Epithelial cell of proximal tubule (primary cell): ENCODE data around the gene SCARB1. TPM values are rescaled to one million over a fixed set of nuclear protein-coding genes. Genes with fewer than 3 reads are reported as not detected.

Source experiments
- DNase-seq: peaks from one replicate; pipeline ENCODE4 v3.0.0-alpha.2; 2011; ENCODE audit warnings: low read depth
- H3K4me3 ChIP-seq: 2 replicates; pipeline ENCODE4 v1.5.1; 2011; ENCODE audit warnings: low read depth, mild to moderate bottlenecking, low read length
- total RNA-seq: library from RNA; depleted of rRNA; stranded (reverse); fragments of >200 nt; gene quantifications from 2 replicates; pipeline ENCODE4 v1.2.3, GENCODE V29; 2015
- TF ChIP-seq, protein P1 (sequence below): conservative IDR thresholded peaks from 2 replicates; pipeline ENCODE4 v1.5.1; 2012; ENCODE audit warnings: low read depth, mild to moderate bottlenecking, low read length

The SCARB1 gene
- total RNA-seq, 1 donor from 2014 or later = 21.9 TPM

- no peak overlapping the region for H3K4me3 ChIP-seq
- TF ChIP-seq, protein P1, sequence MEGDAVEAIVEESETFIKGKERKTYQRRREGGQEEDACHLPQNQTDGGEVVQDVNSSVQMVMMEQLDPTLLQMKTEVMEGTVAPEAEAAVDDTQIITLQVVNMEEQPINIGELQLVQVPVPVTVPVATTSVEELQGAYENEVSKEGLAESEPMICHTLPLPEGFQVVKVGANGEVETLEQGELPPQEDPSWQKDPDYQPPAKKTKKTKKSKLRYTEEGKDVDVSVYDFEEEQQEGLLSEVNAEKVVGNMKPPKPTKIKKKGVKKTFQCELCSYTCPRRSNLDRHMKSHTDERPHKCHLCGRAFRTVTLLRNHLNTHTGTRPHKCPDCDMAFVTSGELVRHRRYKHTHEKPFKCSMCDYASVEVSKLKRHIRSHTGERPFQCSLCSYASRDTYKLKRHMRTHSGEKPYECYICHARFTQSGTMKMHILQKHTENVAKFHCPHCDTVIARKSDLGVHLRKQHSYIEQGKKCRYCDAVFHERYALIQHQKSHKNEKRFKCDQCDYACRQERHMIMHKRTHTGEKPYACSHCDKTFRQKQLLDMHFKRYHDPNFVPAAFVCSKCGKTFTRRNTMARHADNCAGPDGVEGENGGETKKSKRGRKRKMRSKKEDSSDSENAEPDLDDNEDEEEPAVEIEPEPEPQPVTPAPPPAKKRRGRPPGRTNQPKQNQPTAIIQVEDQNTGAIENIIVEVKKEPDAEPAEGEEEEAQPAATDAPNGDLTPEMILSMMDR = no peak
- no peak for DNase-seq
These were observed 101.3 kb downstream of the SCARB1 start for GRCh38 chr12:124762384-124762783.

- TF ChIP-seq, protein P1 = no peak
- H3K4me3 ChIP-seq = no peak overlapping the region
- no peak for DNase-seq
These were observed 101.8 kb downstream of the SCARB1 start for GRCh38 chr12:124761871-124762270.

GRCh38 chr12:124761056-124761455 lies 102.6 kb downstream of the SCARB1 start:
- TF ChIP-seq, protein P1 = no peak
- no peak overlapping the region for H3K4me3 ChIP-seq
- DNase-seq = no peak

DNA sequence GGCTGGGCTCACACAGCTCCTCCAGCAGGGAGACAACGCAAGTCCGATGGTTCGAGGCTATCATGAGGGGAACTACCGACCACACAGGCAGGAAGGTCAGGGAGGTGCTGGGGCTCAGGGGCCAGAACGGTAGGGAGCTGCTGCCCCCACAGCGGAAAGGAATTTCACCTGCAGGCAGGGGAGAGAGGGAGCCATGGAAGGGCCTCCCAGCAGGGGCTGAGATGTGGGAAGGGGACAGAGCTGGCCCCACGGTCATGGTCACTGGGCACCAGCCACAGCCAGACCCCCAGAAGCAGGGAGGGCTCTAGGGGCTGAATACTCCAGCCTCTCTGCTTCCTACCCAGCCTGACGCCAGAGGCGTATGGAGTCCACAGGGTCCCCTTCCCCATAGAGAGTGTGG lies 103.1 kb downstream of the SCARB1 start:
- TF ChIP-seq, protein P1 = no peak
- no peak overlapping the region for H3K4me3 ChIP-seq
- no peak for DNase-seq

GRCh38 chr12:124759841-124760503 lies 103.7 kb downstream of the SCARB1 start:
- TF ChIP-seq, protein P1 = no peak
- H3K4me3 ChIP-seq = no peak overlapping the region
- DNase-seq = no peak

GRCh38 chr12:124758266-124759220 lies 105.1 kb downstream of the SCARB1 start:
- TF ChIP-seq, protein P1 = peak; percentile 2
- no peak overlapping the region for H3K4me3 ChIP-seq
- no peak for DNase-seq
